ENCODE data around the gene LMF1.

- no peak for TF ChIP-seq YY1 (IDR thresholded peaks at IDR 0.05; ENCODE audit: insufficient read depth, insufficient read length)
- TF ChIP-seq ZNF274 (IDR thresholded peaks at IDR 0.05; ENCODE audit: low read depth, low read length): no peak
These were observed 35.1 kb downstream of the LMF1 start for GRCh38 chr16:935684-936083.
